GM12891 (cell line): ENCODE data around the gene ADAT1.
A peak's percentile ranks its signal among the peaks of the same experiment; 100 is the strongest.
"Not testable (repeated sequence)": the region's sequence is repeated elsewhere in the genome, so short reads cannot be mapped to it uniquely, and the experiment has no call there.

Experiments used
- DNase-seq: peaks from one replicate; pipeline ENCODE4 v3.0.0; 2011; ENCODE audit warnings: low spot score; ENCODE audit not compliant: insufficient read length
- FAIRE-seq: peaks from 2 replicates; lab custom pipeline; 2011; peaks lifted over from hg19 to GRCh38; lab: Jason Lieb, UNC
- PAX5 ChIP-seq: IDR thresholded peaks from 2 replicates; pipeline ENCODE4 v1.6.1; 2011; ENCODE audit warnings: low read length, moderate library complexity, mild to moderate bottlenecking; ENCODE audit not compliant: insufficient read depth, severe bottlenecking
- POLR2A ChIP-seq: IDR thresholded peaks from 2 replicates; pipeline ENCODE4 v1.6.1; 2011; ENCODE audit warnings: low read depth, low read length, control low read depth
- POLR2AphosphoS5 ChIP-seq: IDR thresholded peaks from 2 replicates; pipeline ENCODE4 v1.6.1; 2011; ENCODE audit warnings: low read depth, low read length, control low read depth
- POU2F2 ChIP-seq: IDR thresholded peaks from 2 replicates; pipeline ENCODE4 v1.6.1; 2011; ENCODE audit warnings: low read depth, mild to moderate bottlenecking, control low read depth, low read length, moderate library complexity
- SPI1 ChIP-seq: IDR thresholded peaks from 2 replicates; pipeline ENCODE4 v1.6.1; 2011; ENCODE audit warnings: low read depth, low read length, control low read depth
- TAF1 ChIP-seq: IDR thresholded peaks from 2 replicates; pipeline ENCODE4 v1.6.1; 2011; ENCODE audit warnings: low read depth, low read length, control low read depth

The ADAT1 gene

DNA sequence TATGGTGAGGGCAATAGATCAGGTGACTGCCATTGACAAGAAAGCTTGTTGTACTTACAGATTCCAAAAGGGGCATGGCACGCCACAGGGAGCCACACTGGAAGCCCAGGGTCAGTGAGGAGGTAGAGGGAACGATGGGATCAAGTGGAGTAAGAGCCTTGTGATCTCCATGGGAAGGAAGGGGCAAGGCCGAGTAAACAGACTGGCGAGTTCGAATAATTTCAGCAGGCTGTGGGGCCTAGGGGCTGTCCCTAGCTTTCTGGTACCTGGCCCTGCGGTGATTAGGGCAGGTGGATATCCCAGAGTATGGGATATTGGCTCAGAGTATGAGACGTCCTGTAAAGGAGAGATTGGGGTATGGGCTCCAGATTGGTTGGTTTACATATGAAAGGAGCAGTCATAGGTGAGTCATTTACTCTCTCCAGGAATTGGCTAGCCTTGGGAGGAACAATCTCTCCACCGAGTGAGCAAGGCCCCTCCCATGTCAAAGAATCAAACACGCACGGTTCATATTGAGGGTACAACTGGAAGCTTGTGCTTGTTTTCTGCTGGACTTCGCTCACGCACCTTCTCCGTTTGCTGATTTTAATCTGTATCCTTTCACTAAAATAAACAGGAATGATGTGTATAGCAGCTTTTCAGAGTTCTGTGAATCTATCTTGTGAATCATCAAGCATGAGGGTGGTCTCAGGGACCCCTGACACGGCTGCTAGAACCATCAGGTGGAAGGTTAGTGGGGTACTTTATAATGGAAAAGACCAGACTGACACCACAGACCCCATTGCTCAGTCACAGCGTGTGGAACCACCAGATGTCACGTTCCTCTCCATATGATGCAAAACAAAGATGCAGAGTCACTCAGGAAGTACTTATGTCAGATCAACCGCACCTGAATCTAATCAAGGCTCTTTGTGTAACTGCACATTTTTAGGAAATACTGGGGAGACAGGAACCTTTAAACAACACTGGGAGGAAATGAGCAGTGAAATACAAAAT lies 29.0 kb downstream of the ADAT1 start:
- peak; percentile 9 for FAIRE-seq
- DNase-seq = no peak
- TF ChIP-seq SPI1 (no peak), TAF1 (no peak), PAX5 (no peak), POLR2AphosphoS5 (no peak), POLR2A (no peak), POU2F2 (no peak)

DNA sequence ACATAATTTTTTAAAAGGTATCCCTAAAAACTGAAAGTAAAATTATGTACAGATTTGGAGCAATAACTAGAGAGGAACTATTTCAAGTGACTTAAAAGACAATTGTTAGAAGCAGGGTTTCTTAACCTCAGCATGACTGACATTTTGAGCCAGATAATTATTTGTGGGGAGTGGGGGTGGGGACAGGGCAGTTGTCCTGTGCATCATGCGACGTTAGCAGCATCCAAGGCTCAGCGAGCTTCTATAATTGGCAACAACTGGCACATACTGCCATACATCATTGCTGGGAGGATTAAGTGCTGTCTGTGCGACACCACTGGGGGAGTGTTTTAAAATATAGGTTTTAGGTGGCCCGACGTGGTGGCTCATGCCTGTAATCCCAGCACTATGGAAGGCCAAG lies 29.8 kb downstream of the ADAT1 start:
- TF ChIP-seq PAX5 (no peak), SPI1 (no peak), POLR2A (no peak), POLR2AphosphoS5 (no peak), POU2F2 (no peak), TAF1 (no peak)
- DNase-seq = no peak
- FAIRE-seq = no peak

DNA sequence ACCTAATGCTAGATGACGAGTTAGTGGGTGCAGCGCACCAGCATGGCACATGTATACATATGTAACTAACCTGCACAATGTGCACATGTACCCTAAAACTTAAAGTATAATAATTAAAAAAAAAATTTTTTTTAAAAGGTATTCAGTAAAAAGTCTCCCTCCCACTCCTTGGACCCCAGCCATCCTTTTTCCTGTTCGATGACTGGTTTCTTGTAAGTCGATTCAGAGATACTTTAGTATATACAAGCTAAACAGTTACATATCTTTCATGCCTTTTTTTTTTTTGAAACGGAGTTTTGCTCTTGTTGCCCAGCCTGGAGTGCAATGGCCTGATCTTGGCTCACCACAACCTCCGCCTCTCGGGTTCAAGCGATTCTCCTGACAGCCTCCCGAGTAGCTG lies 31.2 kb downstream of the ADAT1 start:
- FAIRE-seq, DNase-seq: not testable (repeated sequence)

DNA sequence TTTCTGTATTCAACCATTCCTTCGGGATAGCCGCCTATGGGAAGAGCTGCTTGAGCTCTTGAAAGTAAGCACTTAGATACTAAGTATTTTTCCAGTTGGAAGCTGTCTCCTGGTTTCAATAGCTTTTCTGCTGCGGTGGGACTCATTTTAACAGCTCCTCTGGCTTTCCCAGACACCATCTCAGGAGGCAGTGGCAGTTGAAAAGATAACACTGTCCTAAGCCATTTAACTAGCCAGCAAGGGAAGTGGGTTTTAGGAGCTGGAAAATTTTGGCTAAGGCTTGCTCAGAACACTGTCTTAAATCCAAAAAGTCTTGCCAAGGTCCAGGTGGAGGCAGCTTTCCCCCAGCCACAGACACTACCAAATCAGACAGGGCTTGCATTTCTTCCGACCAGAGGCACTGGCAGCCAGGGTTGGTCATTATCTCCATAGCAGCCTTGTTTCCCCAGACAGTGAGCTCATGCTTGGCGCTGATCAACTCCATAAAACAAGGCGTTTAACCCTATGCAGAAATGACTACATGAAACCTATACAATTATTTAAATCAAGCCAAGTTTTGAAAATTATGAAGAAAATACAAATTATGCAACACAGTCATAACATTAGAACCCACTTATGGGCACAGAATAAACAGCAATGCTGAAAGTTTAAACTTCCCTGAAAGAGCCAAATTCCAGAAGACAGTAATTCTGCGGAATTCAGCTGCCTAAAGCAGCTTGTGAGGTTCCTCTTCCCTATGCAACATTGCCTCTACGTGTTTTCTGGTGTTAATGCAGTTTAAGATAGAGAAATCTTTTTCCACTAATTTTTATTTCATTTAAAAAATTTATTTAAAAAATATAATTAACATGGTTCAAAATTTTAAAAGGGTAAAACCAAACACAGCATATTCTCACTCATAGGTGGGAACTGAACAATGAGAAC lies 31.9 kb downstream of the ADAT1 start:
- DNase-seq (no peak), FAIRE-seq (no peak)
- TF ChIP-seq TAF1 (no peak), POLR2AphosphoS5 (no peak), POLR2A (no peak), POU2F2 (no peak), SPI1 (no peak), PAX5 (no peak)

DNA sequence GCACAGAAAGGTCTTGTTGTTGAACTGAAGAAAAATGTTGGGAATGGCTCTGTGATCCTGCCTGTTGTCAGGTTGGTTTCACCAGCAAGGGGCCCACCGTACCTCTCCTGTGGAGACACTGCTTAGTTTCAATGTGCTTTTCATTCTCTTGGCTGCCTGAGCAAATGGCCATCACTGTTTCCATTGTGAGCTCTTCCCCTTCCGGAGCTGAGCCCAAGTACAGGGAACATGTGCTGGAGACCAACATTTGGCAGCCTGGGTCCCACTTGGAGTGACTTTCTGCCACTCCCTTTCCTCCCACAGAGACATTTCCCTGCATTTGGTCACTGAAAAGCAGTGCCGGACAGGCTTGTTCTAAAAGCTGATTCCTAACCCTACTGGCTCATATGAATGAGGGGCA lies 33.8 kb downstream of the ADAT1 start:
- TF ChIP-seq SPI1 = no peak
- no peak for DNase-seq
- no peak for FAIRE-seq

DNA sequence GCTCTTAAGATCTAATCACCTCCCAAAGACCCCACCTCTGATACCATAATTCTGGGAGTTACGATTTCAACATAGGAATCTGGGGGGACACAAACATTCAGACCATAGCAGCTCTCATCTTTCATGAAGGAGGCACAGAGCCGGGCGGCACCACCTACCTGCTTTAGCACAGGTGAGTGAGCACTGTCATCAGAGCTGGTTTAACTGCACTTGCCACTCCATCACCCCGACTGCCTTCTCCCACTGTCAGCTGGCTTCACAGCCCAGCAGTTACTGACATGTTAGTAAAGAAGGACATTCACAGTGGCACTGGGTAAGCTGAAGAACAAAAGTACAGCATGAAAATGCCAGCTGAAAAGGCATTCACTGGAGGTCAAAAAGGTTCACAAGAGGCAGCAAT lies 34.4 kb downstream of the ADAT1 start:
- DNase-seq = no peak
- FAIRE-seq = no peak
- TF ChIP-seq SPI1 (no peak), POU2F2 (no peak), PAX5 (no peak), POLR2A (no peak), POLR2AphosphoS5 (no peak), TAF1 (no peak)

DNA sequence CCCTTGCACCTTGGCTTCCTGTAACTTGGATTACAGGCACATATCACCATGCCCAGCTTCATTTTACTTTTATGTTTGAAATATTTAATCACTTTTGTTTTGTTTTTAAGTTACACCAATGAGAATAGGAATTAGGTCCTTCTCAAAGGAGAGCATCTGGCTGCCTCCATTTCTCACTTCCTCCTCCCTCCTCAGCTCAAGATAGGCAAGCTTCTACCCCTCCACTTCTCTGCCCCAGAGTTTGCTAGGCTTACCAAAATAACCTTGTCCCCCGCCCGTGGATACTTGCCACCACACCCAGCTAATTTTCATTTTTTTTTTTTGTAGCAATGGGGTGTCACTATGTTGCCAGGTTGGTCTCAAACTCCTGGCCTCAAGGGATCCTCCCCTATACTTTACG lies 39.0 kb downstream of the ADAT1 start:
- TF ChIP-seq SPI1 (peak; percentile 81), PAX5 (no peak)
- FAIRE-seq = peak; percentile 13
- DNase-seq = no peak

DNA sequence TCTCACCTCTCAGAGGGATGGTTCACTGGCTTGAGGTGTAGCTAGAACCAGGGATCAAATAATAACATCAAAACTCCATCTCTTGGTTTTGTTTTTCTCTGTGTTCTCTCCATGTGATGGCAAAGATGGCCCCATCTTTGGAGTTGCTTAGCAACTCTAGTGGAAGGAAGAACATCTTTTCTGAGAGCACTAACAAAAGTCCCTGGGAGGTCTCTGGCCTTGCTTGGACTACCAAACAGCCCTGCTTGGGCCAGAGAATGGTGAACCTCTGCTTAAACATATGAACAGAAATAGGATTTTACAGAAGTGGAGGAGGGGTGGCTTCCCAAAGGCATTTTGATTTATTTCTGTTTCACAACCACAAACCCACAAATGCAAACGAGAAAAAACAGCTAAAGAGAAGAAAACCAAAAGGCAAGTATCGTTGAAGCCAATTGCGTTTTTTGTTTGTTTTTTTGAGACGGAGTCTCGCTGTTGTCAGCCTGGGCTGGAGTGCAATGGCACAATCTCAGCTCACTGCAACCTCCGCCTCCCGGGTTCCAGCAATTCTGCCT lies 43.7 kb downstream of the ADAT1 start:
- FAIRE-seq (no peak), DNase-seq (no peak)
- TF ChIP-seq POLR2A = no peak
- no peak for TF ChIP-seq TAF1
- no peak for TF ChIP-seq POU2F2
- TF ChIP-seq PAX5 = no peak
- no peak for TF ChIP-seq POLR2AphosphoS5
- no peak for TF ChIP-seq SPI1

DNA sequence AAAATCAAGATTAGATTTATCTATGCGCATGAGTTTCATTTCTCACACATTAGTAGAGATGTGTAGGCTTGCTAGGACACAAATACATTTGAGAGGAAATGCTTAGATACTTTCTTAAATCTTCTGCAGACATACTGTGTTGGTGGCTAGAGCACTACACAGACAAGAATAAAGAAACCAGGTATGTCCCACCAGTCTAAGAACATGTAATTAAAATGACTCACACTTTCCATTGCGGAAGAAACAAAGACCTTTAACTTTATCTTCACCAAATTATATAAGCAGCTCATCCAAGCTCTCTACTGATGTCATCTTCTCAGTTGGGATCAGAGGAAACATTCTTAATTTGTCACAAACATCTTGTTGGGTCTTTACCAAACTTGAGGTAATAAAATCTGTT lies 44.4 kb downstream of the ADAT1 start:
- DNase-seq (no peak), FAIRE-seq (no peak)
- TF ChIP-seq POLR2A (no peak), SPI1 (no peak), POLR2AphosphoS5 (no peak), POU2F2 (no peak), TAF1 (no peak), PAX5 (no peak)
